NCI-H2196 treated with DMSO at 0.1 percent for 48 hours (cell line): Measurements from ENCODE around the gene SMYD5.
A peak's percentile ranks its signal among the peaks of the same experiment; 100 is the strongest.
"Not testable (repeated sequence)": the region's sequence is repeated elsewhere in the genome, so short reads cannot be mapped to it uniquely, and the experiment has no call there.

Experiments
- DNase-seq: peaks from one replicate; lab custom pipeline; 2025; ENCODE audit not compliant: unreplicated experiment; lab: John Stamatoyannopoulos, UW

SMYD5 gene

GRCh38 chr2:73258913-73259215, 44.8 kb downstream of the SMYD5 start:
- no peak for DNase-seq

- no peak for DNase-seq
Measured at GRCh38 chr2:73259276-73259675, 45.2 kb downstream of the SMYD5 start.

GRCh38 chr2:73259704-73260337, 45.8 kb downstream of the SMYD5 start:
- no peak for DNase-seq

- DNase-seq = no peak
Measured at GRCh38 chr2:73260338-73260984, 46.4 kb downstream of the SMYD5 start.

GRCh38 chr2:73262108-73262651, 48.1 kb downstream of the SMYD5 start:
- no peak for DNase-seq

- DNase-seq = not testable (repeated sequence)
Measured at GRCh38 chr2:73262691-73263429, 48.8 kb downstream of the SMYD5 start.

DNA sequence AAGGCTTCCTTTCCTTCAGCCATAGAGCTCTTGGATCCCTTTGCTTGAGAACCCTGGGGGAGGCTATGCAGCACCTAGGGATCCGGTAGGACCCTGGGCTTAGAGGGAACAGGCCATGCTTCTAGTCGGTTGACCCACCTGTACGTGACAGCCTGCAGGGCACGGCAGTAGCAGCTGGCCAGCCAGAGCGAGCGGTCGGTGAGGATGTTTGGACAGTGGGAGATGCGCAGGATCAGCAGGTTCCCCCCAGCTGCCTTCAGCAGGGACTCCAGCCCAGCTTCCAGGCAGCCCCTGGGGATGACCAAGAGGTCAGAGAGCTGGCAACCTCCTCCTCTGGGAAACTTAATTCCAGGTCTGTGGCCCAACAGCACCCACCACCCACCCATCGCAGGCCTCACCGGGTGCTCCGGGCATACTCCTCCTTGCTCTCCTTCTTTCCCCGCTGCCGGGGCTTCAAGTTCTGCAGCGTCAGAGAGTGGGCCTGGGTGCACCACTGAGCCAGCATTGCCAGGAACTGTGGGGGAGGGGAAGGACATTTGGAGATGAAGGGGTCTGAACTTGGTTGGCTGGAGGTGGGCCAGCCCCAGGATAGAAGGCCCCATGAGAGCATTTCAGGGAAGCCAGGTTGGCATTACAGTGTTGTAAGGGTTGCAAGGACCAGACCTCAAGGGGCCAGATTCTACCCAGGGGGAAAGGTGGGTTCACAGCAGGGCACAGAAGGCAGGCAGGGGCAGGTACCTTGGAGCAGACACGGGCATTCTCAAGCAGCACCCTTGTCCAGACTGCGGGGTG, 49.7 kb downstream of the SMYD5 start:
- no peak for DNase-seq

DNA sequence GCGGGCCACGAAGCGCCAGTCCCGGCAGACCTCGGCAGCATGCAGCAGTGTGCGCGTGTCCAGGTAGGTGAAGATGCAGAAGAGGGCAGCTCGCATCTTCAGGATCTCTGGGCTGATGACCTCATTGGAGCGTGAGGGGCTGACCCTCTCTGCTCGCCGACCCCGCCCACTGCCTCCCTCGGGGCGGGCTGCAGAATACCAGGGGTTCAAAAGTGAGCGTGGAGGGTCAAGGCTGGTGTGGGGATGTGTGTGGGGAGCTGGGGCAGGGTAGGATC, 50.2 kb downstream of the SMYD5 start:
- no peak for DNase-seq

GRCh38 chr2:73264783-73265182, 50.7 kb downstream of the SMYD5 start:
- no peak for DNase-seq

GRCh38 chr2:73265298-73266060, 51.4 kb downstream of the SMYD5 start:
- DNase-seq = no peak

DNA sequence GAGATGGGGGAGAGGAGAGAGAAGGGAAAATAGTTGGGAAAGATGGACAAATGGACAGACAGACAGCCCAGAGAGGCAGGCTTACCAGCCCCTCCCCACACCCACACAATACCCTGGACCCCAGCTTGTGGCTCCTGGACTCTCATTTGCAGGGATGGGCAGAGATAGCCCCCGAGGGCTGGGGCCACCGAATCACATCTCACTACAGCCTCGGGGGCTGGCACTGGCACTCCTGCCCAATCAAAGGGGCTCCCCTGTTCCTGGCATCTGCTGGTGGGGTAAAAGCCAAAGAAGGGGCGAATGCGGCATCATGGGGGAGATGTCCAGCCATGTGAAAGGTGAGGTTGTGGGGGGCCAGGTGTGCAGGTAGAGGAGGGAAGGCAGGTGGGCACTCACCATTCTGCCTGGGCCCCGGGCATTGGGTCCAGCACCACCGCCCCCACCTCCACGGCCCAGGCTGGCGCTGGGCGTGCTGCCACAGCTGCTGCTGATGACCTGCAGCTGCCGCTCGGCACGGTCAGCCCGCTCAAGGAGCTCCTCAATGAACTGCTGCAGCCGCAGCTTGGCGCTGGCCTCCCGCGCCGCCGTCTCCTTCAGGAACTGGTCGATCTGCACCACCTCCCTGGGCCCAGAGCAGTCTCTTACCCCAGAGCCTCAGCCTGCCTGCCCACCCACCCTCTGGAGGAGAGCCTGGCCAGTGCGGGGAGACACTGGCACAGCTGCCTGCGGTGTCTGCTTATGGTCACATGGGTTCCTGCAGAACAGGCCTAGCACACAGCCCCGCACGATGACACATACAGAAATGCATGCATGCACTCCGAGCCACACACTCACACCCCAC, 52.2 kb downstream of the SMYD5 start:
- DNase-seq = no peak

DNA sequence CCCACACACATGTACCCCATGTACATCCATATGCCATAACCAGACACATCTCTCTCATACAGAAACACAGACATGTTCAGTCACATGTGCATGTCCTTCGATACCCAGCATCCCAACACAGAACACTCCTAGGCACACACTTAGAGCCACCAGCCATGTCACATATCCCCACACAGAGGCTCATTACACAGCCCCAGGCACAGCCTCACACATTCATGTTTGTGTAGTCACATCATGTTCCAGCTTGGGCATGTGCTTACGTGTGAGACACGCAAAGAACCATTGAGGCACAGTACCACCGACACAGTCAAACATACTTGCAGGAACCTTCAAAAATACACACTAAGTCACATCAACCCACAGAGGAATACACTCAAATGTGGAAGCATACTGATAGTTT, 53.0 kb downstream of the SMYD5 start:
- no peak for DNase-seq

DNA sequence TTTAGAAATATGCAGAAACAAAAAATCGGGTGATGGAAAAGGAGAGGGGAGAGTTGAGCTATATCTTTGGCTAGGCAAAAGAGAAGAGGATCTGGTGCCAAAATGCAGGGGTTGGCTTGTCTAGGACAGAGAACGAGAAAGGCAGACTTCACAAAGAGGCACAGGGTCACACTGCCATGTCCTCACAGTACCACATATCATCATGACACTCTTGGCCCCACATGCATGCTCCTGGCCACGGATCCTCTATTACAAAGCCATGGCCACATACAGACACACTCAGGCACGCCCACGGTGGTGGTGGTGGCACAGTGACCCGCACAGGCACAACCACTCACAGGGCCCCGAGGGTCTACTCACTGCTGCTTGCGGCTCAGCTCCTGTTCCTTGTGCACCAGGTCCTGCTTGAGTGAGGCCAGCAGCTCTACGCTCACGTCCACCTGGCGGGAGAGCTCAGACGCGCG, 54.4 kb downstream of the SMYD5 start:
- no peak for DNase-seq

GRCh38 chr2:73268830-73269685, 55.0 kb downstream of the SMYD5 start:
- peak; percentile 43 for DNase-seq

- DNase-seq = no peak
Measured at GRCh38 chr2:73269686-73270465, 55.8 kb downstream of the SMYD5 start.

DNA sequence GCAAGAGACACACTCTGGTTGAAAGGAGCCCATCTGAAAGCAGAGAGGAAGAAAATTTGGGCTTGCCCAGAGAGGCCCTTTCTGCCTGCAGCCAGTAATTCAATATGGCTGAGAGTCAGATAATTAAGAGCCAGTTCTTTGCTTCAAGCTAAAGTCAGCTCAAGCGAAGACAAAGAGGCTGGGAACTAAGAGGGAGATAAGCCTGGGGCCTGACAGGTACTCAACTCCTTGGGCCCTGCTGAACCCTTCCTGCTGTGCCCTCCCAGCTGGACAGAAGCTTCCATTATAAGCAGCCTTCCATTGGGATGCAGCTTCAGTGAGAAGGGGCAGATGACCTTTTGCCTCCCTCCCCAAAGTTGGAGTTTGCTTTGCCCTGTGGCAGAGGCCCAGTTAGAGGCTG, 58.2 kb downstream of the SMYD5 start:
- no peak for DNase-seq
